OCI-LY3 (cell line): ENCODE data around the gene BRAF.
"Not testable (repeated sequence)": the region's sequence is repeated elsewhere in the genome, so short reads cannot be mapped to it uniquely, and the experiment has no call there.

Experiments used
- H2AFZ ChIP-seq: fragments of 200-600, 300-600 bp; shearing (Covaris generic); 2 replicates; pipeline ENCODE4 v1.6.0; 2014; ENCODE audit warnings: antibody characterized with exemption, low read depth, low read length
- H3K27ac ChIP-seq: fragments of 200-600, 300-600 bp; sonication (generic); 2 replicates; pipeline ENCODE4 v1.5.1; 2014; ENCODE audit warnings: mild to moderate bottlenecking, low read length, moderate library complexity, mixed read lengths
- H3K27me3 ChIP-seq: fragments of 200-600, 300-600 bp; sonication (generic); 2 replicates; pipeline ENCODE4 v1.6.1; 2014; ENCODE audit warnings: low read depth, low read length, mixed read lengths
- H3K36me3 ChIP-seq: fragments of 200-600, 300-600 bp; sonication (generic); replicated peaks from 2 replicates; pipeline ENCODE3; 2014; ENCODE audit warnings: low read depth, low read length, mixed read lengths
- H3K4me1 ChIP-seq: fragments of 300-600, 200-600 bp; sonication (generic); 2 replicates; pipeline ENCODE4 v1.6.1; 2014; ENCODE audit warnings: low read length, mixed read lengths
- H3K4me2 ChIP-seq: fragments of 200-600, 300-600 bp; sonication (generic); 2 replicates; pipeline ENCODE4 v1.6.1; 2014; ENCODE audit warnings: low read length, mixed read lengths
- H3K4me3 ChIP-seq: fragments of 300-600, 200-600 bp; sonication (generic); 2 replicates; pipeline ENCODE4 v1.5.1; 2014; ENCODE audit warnings: antibody characterized with exemption, mild to moderate bottlenecking, low read length, moderate library complexity
- H3K79me2 ChIP-seq: fragments of 300-600, 200-600 bp; shearing (Covaris generic); 2 replicates; pipeline ENCODE4 v1.6.1; 2014; ENCODE audit warnings: mild to moderate bottlenecking, low read length, mixed read lengths
- H3K9ac ChIP-seq: fragments of 300-600, 200-600 bp; shearing (Covaris generic); 2 replicates; pipeline ENCODE4 v1.6.0; 2014; ENCODE audit warnings: mild to moderate bottlenecking, low read length, moderate library complexity
- H3K9me3 ChIP-seq: fragments of 200-600, 300-600 bp; shearing (Covaris generic); 2 replicates; pipeline ENCODE4 v1.6.1; 2014; ENCODE audit warnings: low read length, mixed read lengths; ENCODE audit not compliant: insufficient read depth
- H4K20me1 ChIP-seq: fragments of 200-600, 300-600 bp; sonication (generic); 2 replicates; pipeline ENCODE4 v1.6.1; 2016; ENCODE audit warnings: low read length, mixed read lengths; ENCODE audit not compliant: insufficient read depth
- EZH2phosphoT487 ChIP-seq: fragments of 200-600 bp; shearing (Covaris generic); IDR thresholded peaks from 2 replicates; pipeline ENCODE4 v1.6.1; 2018; ENCODE audit warnings: antibody characterized with exemption, mixed run types, low read depth
- TF ChIP-seq, protein P1 (sequence below): fragments of 200-600, 300-600 bp; sonication (generic); IDR thresholded peaks from 2 replicates; pipeline ENCODE4 v1.5.1; 2014; ENCODE audit warnings: antibody characterized with exemption, low read length, low read depth

BRAF gene

DNA sequence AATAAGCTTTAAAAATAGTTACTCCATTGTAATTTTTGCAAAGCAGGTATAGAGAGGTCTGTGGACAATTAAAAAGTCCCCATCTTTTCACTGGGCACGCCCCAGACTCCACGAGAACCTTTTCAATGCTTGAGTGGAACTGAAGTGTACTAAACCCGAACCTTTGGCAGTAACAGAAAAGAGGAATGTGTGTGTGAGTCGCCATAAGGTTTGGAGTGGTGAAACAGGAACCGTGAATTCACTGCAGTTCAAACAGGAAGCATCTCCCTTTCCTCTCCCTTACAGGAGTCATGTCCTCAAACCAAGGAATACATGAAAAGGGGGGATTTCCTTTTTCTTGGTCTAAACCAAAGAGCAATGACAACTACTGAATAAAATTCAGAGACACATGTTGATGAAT is 205.0 kb downstream of the BRAF start:
- peaks cover 11% of the 10 kb centered on the region for H3K4me1 ChIP-seq
- no peaks in the 10 kb centered on the region for H3K79me2 ChIP-seq
- H3K9me3 ChIP-seq = no peaks in the 10 kb centered on the region
- no peak overlapping the region for H3K4me3 ChIP-seq
- H3K27ac ChIP-seq = no peak overlapping the region
- 0 out of 2 replicates have a peak, but pooled peaks cover 3% of the 10 kb centered on the region for H4K20me1 ChIP-seq
- H2AFZ ChIP-seq = no peak overlapping the region
- no peaks in the 10 kb centered on the region for H3K27me3 ChIP-seq
- TF ChIP-seq, protein P1, sequence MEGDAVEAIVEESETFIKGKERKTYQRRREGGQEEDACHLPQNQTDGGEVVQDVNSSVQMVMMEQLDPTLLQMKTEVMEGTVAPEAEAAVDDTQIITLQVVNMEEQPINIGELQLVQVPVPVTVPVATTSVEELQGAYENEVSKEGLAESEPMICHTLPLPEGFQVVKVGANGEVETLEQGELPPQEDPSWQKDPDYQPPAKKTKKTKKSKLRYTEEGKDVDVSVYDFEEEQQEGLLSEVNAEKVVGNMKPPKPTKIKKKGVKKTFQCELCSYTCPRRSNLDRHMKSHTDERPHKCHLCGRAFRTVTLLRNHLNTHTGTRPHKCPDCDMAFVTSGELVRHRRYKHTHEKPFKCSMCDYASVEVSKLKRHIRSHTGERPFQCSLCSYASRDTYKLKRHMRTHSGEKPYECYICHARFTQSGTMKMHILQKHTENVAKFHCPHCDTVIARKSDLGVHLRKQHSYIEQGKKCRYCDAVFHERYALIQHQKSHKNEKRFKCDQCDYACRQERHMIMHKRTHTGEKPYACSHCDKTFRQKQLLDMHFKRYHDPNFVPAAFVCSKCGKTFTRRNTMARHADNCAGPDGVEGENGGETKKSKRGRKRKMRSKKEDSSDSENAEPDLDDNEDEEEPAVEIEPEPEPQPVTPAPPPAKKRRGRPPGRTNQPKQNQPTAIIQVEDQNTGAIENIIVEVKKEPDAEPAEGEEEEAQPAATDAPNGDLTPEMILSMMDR = no peak
- no peak for TF ChIP-seq EZH2phosphoT487
- H3K36me3 ChIP-seq = peaks cover 4% of the 10 kb centered on the region
- H3K9ac ChIP-seq = no peak overlapping the region
- peak overlapping the region; percentile 0; the same call in 1 of the 2 replicates for H3K4me2 ChIP-seq

DNA sequence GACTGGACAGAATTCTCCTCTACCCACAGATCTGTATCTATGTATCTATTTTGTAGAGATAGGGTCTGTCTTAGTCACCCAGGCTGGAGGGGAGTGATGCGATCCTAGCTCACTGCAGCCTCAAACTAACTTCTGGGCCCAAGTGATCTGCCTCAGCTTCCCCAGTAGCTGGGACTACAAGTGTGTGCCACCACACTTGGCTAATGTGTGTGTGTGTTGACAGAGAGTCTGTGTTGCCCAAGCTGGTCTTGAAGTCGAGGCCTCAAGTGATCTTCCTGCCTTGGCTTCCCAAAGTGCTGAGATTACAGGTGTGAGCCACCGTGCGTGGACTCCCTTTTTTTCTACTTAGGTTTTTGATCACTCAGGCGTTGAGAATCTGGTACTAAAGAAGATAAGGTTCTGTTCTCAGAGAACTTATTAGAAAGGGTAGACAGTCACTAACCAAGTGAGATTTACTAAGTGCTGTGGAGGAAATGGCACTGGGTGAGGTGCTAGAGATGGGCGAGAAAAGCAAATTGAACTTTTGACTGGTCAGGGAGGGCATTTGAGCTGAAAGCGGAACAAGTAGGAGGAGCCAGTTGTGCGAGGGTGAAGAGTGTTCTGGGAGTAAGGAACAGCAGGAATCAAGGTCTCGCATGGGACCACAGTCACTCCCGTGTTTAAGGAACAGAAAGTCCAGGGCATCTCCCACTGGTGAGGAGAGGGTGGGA is 210.2 kb downstream of the BRAF start:
- H2AFZ ChIP-seq = no peak overlapping the region
- peaks cover 6% of the 10 kb centered on the region for H3K36me3 ChIP-seq
- no peaks in the 10 kb centered on the region for H3K27me3 ChIP-seq
- H3K9me3 ChIP-seq = no peaks in the 10 kb centered on the region
- H3K79me2 ChIP-seq = no peaks in the 10 kb centered on the region
- no peak overlapping the region for H3K9ac ChIP-seq
- H3K4me1 ChIP-seq = peaks cover 3% of the 10 kb centered on the region
- TF ChIP-seq EZH2phosphoT487 = no peak
- TF ChIP-seq, protein P1 = no peak
- no peak overlapping the region for H3K27ac ChIP-seq
- H3K4me3 ChIP-seq = no peak overlapping the region
- H3K4me2 ChIP-seq = no peak overlapping the region
- H4K20me1 ChIP-seq = no peaks in the 10 kb centered on the region

DNA sequence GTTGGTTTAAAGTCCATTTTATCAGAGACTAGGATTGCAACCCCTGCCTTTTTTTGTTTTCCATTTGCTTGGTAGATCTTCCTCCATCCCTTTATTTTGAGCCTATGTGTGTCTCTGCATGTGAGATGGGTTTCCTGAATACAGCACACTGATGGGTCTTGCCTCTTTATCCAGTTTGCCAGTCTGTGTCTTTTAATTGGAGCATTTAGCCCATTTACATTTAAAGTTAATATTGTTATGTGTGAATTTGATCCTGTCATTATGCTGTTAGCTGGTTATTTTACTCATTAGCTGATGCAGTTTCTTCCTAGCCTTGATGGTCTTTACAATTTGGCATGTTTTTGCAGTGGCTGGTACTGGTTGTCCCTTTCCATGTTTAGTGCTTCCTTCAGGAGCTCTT is 212.3 kb downstream of the BRAF start:
- H3K4me1 ChIP-seq, H4K20me1 ChIP-seq, H3K4me2 ChIP-seq, H3K79me2 ChIP-seq, H3K4me3 ChIP-seq, H3K27ac ChIP-seq, H3K9ac ChIP-seq, H3K9me3 ChIP-seq, H2AFZ ChIP-seq, H3K27me3 ChIP-seq, H3K36me3 ChIP-seq: not testable (repeated sequence)

DNA sequence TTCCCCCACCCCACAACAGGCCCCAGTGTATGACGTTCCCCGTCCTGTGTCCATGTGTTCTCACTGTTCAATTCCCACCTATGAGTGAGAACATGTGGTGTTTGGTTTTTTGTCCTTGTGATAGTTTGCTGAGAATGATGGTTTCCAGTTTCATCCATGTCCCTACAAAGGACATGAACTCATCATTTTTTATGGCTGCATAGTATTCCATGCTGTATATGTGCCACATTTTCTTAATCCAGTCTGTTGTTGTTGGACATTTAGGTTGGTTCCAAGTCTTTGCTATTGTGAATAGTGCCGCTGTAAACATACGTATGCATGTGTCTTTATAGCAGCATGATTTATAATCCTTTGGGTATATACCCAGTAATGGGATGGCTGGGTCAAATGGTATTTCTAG is 216.0 kb downstream of the BRAF start:
- H3K4me1 ChIP-seq, H3K27ac ChIP-seq, H2AFZ ChIP-seq, H4K20me1 ChIP-seq, H3K4me2 ChIP-seq, H3K9me3 ChIP-seq, H3K9ac ChIP-seq, H3K4me3 ChIP-seq, H3K36me3 ChIP-seq, H3K79me2 ChIP-seq, H3K27me3 ChIP-seq: not testable (repeated sequence)

DNA sequence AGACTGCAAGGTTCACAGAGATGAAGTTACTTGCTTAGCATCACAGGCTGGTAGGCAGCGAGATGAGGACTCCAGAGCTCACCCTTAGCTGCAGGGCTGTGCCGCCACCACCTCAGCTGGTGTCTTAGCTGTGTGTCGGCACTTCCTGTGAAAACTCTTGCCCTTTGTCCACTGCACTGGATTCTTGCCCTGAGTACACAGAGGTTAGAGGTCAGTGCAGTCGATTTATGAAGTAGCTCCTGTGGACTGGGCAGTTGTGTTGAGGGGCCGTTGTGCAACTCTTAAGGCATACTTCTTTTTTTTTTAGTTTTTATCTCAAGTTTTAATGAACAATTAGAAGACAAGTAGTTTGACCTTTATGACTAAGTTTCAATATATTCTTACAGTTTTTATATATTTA is 217.6 kb downstream of the BRAF start:
- H3K9ac ChIP-seq = no peak overlapping the region
- peaks cover 8% of the 10 kb centered on the region; the same call in 1 of the 2 replicates for H3K79me2 ChIP-seq
- no peak overlapping the region for H3K4me3 ChIP-seq
- no peaks in the 10 kb centered on the region; the same call in 1 of the 2 replicates for H4K20me1 ChIP-seq
- H3K9me3 ChIP-seq = no peaks in the 10 kb centered on the region
- H3K27ac ChIP-seq = no peak overlapping the region
- no peaks in the 10 kb centered on the region for H3K4me1 ChIP-seq
- peaks cover 6% of the 10 kb centered on the region for H3K36me3 ChIP-seq
- H2AFZ ChIP-seq = no peak overlapping the region
- H3K4me2 ChIP-seq = no peak overlapping the region
- no peaks in the 10 kb centered on the region for H3K27me3 ChIP-seq
- TF ChIP-seq EZH2phosphoT487 = no peak
- TF ChIP-seq, protein P1 = no peak
